Lung (tissue), 12 donors: ENCODE measurements around the gene TXK. TPM values are rescaled to one million over a fixed set of nuclear protein-coding genes. Genes with fewer than 3 reads are reported as not detected.

Experiments used
- ATAC-seq: fragments of 200-7000 bp; cut with Tn5 transposase; one replicate; pipeline ENCODE4 v1.9.1; 2020; ENCODE audit warnings: moderate number of reproducible peaks; ENCODE audit not compliant: insufficient read depth, low FRiP score
- DNase-seq, 3 donors: peaks; one replicate each; pipeline ENCODE4 v3.0.0-alpha.2; 2013 to 2017
- H3K27ac ChIP-seq, 2 donors: one replicate each; pipeline ENCODE4 v1.5.1; 2013; ENCODE audit warnings: mild to moderate bottlenecking in 2 of 2, moderate library complexity in 2 of 2, control low read depth in 1 of 2, inconsistent platforms in 1 of 2, low read depth in 1 of 2, low read length in 1 of 2
- H3K27me3 ChIP-seq, 3 donors: one replicate each; pipeline ENCODE4 v1.5.1; 2013; ENCODE audit warnings: low read length in 2 of 3; ENCODE audit not compliant: control insufficient read depth in 3 of 3, insufficient read depth in 3 of 3
- H3K36me3 ChIP-seq, 4 donors: one replicate each; pipeline ENCODE4 v1.5.1; 2013; ENCODE audit warnings: low read length in 4 of 4, mild to moderate bottlenecking in 1 of 4, moderate library complexity in 1 of 4; ENCODE audit not compliant: control insufficient read depth in 4 of 4, insufficient read depth in 4 of 4
- H3K4me1 ChIP-seq, 5 donors: one replicate each; pipeline ENCODE4 v1.5.1; 2013; ENCODE audit warnings: low read length in 5 of 5, mild to moderate bottlenecking in 2 of 5, moderate library complexity in 1 of 5; ENCODE audit not compliant: control insufficient read depth in 5 of 5, insufficient read depth in 5 of 5
- H3K4me3 ChIP-seq: one replicate; pipeline ENCODE4 v1.5.1; 2013; ENCODE audit warnings: mild to moderate bottlenecking, control low read depth, moderate library complexity
- H3K9ac ChIP-seq, 2 donors: one replicate each; pipeline ENCODE4 v1.5.1; 2013; ENCODE audit warnings: low read length in 2 of 2, control low read depth in 1 of 2; ENCODE audit not compliant: insufficient read depth in 1 of 2
- H3K9me3 ChIP-seq, 4 donors: one replicate each; pipeline ENCODE4 v1.5.1; 2013; ENCODE audit warnings: low read length in 3 of 4, mild to moderate bottlenecking in 1 of 4, moderate library complexity in 1 of 4; ENCODE audit not compliant: control insufficient read depth in 4 of 4, insufficient read depth in 3 of 4
- WGBS, 2 donors: extraction: QIAGEN DNeasy Blood & Tissue Kit; methylation state at CpG; one replicate each; pipeline ENCODE4 v1.1.7; 2013; 5-methylcytosine and 5-hydroxymethylcytosine counted together
- polyA plus RNA-seq, 2 donors: library from polyadenylated mRNA; stranded (reverse); fragments of 200-250 nt; gene quantifications; one replicate each; pipeline ENCODE4 v1.2.1, GENCODE V29; 2013
- total RNA-seq, 2 donors: library from RNA; depleted of rRNA in 1 of 2; stranded (reverse); fragments of >200 nt in 1 of 2; gene quantifications; one replicate each; pipeline ENCODE4 v1.2.1, GENCODE V29; 2014 to 2021
- TF ChIP-seq, protein P1 (sequence below): IDR thresholded peaks from 2 replicates; pipeline ENCODE4 v1.5.1; 2012; ENCODE audit warnings: mild to moderate bottlenecking; ENCODE audit errors: control extremely low read depth, extremely low read depth
- donor health status: control.
- donor health status: control.
- donor health status: Bipolar disorder and iron deficiency.
- donor health status: healthy.
- donor health status: DM: yes; HTN: yes; CAD: no.

The TXK gene
- total and polyA plus RNA-seq, 4 donors: 0.91 to 9.1 (median 2.0) TPM

DNA sequence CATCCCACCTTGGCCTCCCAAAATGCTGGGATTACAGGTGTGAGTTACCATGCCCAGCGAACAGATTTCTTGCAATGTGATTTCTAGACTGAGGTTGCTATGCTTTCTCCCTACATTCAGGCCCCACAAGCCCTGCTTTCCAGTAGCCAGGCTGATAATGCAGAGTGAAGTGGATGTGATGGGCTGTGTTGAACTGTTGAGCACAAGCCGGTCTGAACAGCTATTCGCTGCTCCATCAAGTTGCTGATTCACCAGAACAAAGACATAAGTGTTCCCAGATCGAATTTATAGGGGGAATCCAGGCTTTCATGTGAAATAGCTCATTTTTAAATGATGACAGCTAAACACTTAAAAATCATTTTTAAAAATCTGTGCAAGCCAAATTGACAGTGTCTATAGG lies 109.5 kb downstream of the TXK start:
- H3K36me3 ChIP-seq: no peaks in the 10 kb centered on the region
- peaks cover 0 to 2% (median 0%) of the 10 kb centered on the region in 4 donors for H3K9me3 ChIP-seq
- DNase-seq (no peak), ATAC-seq (no peak)
- H3K27me3 ChIP-seq: no peaks in the 10 kb centered on the region
- no peak overlapping the region for H3K9ac ChIP-seq
- 77% methylated on average over 4 of the region's 4 CpGs for WGBS, 2 donors
- TF ChIP-seq, protein P1, sequence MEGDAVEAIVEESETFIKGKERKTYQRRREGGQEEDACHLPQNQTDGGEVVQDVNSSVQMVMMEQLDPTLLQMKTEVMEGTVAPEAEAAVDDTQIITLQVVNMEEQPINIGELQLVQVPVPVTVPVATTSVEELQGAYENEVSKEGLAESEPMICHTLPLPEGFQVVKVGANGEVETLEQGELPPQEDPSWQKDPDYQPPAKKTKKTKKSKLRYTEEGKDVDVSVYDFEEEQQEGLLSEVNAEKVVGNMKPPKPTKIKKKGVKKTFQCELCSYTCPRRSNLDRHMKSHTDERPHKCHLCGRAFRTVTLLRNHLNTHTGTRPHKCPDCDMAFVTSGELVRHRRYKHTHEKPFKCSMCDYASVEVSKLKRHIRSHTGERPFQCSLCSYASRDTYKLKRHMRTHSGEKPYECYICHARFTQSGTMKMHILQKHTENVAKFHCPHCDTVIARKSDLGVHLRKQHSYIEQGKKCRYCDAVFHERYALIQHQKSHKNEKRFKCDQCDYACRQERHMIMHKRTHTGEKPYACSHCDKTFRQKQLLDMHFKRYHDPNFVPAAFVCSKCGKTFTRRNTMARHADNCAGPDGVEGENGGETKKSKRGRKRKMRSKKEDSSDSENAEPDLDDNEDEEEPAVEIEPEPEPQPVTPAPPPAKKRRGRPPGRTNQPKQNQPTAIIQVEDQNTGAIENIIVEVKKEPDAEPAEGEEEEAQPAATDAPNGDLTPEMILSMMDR: no peak
- no peak overlapping the region for H3K27ac ChIP-seq
- H3K4me3 ChIP-seq: no peak overlapping the region
- peaks cover 0 to 5% (median 0%) of the 10 kb centered on the region in 5 donors for H3K4me1 ChIP-seq

DNA sequence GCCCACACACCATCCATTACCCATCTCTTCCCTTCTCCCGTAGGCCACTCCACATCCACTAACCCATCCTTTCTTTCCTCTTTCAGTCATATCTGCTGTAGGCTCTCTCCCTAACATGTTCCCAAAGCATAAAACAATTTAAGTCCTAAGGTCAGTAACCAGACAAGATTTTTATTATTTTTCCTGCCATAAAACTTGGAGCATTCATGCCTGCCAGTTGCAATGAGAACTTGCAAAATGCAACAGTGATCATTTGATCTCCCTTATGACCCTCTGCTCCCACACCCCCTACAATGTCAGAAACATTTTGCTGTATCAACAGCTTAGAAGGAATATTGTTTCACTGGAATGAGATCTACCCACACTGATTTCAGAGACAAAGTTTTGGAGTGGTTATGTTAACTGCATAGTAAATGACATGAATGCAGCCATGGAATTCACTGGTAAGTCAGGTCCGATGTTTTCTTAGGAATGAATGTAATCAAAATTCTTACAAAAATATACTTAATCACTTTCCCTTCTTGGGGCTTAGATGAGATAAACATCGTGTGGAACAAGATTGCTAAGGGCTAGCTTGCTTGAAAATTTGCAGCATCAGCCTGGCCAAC lies 111.8 kb downstream of the TXK start:
- 78 to 85% methylated on average over 3 of the region's 3 CpGs for WGBS, 2 donors
- Histone ChIP-seq H3K9ac (no peak overlapping the region), H3K9me3 (no peaks in the 10 kb centered on the region), H3K27me3 (peaks cover 0 to 8% (median 3%) of the 10 kb centered on the region in 3 donors), H3K27ac (no peak overlapping the region), H3K4me3 (no peak overlapping the region), H3K36me3 (no peaks in the 10 kb centered on the region), H3K4me1 (peaks cover 0 to 5% (median 0%) of the 10 kb centered on the region in 5 donors)
- TF ChIP-seq, protein P1: no peak
- DNase-seq (no peak), ATAC-seq (no peak)

DNA sequence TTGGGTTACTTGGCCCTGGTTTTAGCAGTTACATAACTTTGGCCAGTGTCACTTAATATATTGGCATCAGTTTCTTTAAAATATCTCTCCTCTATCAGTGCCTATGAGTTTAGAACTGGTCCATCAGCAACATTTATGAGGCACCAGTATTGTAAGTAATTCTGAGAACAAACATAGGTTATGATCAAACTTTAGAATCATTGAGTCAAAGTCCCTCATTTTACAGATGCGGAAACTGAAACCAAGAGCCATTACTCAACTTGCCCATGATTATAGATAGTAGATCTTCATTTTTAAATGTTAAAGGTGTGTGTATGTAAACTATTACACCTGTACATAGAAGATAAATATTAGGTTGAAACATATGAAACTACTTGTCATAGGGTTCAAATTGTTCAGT lies 113.0 kb downstream of the TXK start:
- DNase-seq: no peak

More for the DNA sequence above, 113.0 kb downstream of the TXK start:
- Histone ChIP-seq H3K27ac (no peak overlapping the region), H3K9ac (no peak overlapping the region), H3K9me3 (no peaks in the 10 kb centered on the region), H3K27me3 (peaks cover 0 to 8% (median 3%) of the 10 kb centered on the region in 3 donors), H3K4me3 (no peak overlapping the region), H3K4me1 (peaks cover 0 to 12% (median 0%) of the 10 kb centered on the region in 5 donors), H3K36me3 (no peaks in the 10 kb centered on the region)
- no peak for ATAC-seq
- 0 to 47% methylated on average over 1 of the region's 1 CpG for WGBS, 2 donors
- TF ChIP-seq, protein P1: no peak
